GM21717 (cell line): ENCODE results near the gene CAMK1D.

ENCODE experiments used
- ATAC-seq: cut with Tn5 transposase; IDR thresholded peaks from one replicate; pipeline ENCODE4 v1.9.1; 2021; ENCODE audit warnings: mild to moderate bottlenecking, moderate library complexity; ENCODE audit not compliant: unreplicated experiment

Gene CAMK1D

DNA sequence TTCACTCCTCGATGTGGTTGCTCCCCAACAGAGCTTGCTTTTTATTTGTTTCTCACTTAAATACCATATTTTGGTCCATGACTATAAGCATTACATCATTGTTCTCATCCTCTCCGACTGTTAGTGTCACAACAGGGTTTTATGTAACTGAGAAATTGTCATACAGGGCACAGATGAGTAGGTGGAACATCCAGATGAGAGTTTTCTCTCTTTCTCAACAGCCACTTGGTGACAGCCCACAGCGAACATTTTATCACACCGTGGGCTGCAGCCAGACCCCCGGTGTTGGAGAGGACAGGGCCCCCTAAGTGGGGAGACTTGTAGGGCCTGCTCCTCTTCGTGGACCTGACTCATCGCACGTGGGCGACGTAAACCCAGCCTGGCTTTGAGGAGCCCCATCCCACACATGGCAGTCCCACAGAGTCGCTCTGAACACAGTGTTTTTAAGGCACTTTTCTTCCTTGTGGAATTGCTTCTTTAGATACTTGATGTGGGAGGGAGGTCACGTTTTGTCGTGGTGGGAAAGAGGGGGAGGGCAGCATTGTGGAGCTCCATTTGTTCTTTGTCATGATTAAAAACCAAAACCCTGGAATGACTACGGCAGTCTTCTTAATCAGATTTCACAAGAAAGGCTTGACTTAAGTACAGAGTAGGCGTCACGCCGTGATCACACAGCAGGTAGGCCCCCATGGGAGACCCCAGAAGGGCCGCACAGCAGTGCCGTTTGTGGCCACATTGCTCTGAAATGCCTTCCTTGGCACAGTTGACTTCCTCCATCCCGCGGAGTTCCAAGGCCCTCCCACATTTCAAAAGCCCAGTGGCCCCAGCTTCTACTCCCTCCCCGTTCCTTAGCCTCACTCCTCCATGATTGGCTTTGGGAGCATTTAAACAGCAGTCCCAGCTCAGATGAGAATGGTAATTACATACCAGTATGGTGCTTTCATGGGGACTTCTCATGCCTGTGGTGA, 431.6 kb downstream of the CAMK1D start:
- no peak for ATAC-seq

DNA sequence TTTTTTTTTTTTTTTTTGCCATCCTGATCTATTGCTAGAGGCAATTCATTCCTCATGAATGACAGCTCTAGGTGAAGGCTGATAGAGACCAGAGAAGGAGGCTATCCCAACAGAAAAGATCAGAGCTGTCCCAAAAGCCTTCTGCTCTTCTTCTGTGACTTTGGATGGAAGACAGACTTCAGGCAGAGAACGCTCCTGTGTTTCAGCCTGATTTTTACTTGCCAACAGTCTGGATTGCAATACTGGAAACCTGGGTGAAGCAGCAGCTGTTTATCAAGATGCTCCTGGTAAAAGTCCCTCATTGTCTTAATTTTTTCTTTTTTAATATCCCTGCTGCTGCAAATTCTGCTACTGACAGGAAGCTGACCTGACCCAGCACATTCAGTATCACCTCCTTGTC, 432.6 kb downstream of the CAMK1D start:
- no peak for ATAC-seq

DNA sequence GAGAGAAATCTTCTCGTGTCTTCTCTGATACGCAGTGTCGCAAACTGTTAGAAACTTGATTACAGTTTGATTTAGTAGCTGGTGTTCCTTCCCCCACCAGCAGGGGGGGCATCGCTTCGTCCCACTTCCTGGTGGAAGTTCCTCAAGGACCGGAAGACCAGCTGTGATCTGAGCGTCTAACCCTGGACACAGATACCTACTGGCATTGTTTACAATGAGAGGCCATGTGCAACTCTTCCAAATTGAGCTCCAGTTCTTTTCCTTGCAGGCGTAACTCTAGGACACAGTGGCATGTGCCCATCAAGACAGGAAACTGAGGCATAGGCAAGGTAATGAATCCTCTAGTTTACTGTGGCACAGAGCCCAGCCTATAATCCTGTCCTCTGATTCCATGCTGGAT, 433.2 kb downstream of the CAMK1D start:
- no peak for ATAC-seq

DNA sequence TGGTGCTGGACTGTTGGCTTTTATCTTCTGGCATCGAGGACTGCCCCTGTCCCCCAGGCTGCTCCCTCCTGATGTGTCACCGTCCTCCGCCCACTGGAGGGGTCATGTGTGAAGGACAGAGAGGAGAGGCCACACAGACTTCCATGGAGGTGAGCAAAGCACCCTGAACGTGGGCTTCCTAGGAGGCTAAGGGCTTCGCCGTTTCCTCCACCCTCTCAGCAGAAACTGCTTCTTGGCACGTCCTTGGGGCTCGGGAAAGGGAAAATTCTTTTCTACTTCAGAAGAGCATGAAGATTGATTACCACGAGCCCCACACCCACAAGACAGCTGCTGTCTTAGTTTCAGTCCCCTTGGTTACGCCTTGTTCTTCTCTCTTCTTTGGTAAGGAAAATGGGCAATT, 433.9 kb downstream of the CAMK1D start:
- no peak for ATAC-seq

DNA sequence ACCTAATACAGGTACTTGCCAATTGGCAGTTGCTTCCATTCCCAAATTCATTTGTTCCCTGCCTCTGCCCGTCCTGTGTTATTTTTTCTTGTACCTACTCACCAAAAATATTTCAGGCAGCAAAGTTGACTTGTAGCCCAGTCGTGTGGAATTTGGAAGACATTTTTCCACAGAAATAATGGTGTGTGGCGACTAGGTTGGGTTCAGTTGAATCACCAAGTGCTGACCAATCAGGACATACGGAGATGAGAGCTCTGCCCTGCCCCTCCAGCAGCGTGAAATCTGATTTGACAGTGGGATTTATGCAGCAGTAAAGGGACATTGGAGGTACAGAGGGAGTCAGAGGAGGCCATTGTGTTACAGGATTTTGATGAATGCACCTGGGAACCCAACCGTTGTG, 435.3 kb downstream of the CAMK1D start:
- no peak for ATAC-seq

DNA sequence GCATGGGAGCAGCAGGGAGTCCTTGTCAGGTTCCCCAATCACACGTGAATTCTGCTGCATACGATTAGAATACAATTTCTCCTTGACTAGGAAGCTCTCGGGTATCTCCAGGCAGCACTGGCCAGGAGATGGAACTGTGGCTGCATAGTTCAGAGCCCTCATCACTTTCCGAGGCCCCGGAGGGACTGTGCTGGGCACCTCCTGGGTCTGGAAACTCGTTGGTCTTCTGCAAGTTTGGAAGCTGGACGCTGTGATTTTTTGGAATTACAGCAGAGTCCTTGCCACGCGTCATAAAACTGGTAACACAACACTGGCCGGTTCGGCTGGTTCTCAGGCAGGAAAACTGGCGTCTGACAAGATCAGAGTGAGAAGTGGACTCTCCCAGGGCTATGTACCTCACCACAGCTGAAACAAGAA, 436.1 kb downstream of the CAMK1D start:
- ATAC-seq = no peak

DNA sequence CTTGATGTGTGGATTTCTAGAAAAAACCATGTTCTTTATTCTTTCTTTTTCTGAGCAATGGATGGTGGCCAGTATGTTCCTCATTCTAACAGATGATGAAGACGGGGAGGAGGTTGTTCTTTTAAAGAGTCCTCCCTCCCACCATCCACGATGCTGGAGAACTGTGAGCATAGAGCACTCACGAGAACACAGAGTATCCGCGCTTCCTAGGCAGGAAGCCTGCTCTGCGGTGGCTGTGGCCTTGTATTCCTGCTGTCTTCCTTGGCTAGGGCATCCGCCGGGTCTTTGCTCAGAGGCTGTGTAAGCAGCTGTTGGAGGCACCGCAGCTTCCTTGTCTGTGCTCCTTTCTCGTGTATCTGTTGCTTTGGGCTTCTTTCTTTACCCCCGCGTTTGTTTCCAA, 437.9 kb downstream of the CAMK1D start:
- ATAC-seq = no peak

DNA sequence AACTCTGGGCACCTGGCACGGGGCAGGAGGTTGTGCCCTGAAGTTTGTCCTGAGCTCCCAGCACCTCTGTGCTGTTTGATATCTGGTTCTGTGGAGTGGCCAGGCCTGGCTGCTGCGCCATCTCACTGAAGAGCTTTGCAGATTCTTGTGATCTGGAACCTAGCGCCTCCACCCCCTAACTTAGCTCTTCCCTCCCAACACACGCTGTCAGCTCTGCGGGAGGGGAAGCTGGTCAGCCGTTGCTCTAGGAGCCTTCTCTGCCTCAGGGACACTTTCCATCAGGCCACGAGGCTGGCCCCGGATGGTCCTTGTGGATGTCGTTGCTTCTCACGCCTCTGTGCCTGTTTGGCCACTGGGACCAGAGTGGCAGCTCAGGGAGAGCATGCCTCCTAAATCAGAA, 438.9 kb downstream of the CAMK1D start:
- ATAC-seq = no peak

DNA sequence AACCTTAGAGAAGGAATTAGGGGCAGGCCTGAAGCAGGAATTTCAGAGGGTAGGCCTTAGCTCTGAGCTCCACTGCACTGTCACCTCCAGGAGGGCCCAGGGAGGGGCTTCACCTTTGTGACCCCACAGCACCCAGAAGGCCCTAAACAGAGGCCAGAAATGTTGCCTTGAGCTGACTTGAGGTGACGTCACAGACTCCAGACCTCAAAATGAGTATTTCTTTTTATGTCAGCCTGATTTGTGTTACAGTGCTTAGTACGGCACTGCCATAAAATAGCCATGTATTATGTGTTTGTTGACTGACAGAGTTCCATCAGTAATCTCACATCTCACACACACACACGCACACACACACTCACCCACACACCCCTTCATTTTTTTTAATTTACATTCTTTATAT, 440.9 kb downstream of the CAMK1D start:
- ATAC-seq = no peak

DNA sequence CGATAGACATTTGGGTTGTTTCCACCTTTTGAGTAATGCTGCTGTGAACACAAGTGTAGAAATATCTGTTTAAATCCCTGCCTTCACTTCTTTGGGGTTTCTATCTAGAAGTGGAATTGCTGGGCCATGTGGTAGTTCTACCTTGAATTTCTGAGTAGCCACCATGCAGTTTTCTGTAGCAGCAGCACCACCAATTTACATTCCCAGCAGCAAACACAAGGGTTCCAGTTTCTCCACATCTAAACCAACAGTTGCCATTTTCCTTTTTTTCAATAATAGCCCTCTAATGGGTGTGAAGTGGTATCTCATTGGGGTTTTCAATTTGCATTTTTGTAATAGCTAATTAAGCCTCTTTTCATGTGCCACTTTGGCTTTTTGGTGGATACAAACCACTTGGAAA, 442.4 kb downstream of the CAMK1D start:
- ATAC-seq = no peak

DNA sequence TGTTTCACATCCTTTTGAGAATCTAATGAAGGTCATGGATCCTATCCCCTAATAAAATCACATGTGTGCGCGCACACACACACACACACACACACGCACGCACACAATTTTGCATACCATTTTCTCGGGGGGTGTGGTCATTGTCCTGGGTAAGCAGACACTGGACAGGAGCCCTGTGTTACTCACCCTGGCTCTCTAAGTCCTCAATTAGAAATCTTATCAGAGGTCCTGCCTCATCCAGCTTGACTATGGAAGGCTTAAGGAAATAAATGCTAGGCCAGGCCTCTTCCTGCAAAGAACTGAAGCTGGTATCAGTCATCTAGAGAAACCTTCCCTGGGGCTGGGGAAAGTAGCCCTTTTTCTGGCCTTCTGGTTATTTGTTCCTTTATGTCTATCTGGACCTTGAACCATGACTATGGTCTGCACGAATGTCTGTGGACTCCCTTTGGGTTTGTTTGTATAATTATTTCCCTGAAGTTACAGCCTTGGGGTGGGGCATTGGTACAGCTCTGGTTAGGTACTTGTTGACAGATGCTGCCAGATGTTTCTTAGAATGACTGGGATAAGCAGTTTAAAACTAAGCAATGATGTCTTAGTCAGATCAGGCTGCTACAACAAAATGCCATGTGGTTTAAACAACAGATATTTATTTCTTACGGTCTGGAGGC, 443.7 kb downstream of the CAMK1D start:
- ATAC-seq = no peak

DNA sequence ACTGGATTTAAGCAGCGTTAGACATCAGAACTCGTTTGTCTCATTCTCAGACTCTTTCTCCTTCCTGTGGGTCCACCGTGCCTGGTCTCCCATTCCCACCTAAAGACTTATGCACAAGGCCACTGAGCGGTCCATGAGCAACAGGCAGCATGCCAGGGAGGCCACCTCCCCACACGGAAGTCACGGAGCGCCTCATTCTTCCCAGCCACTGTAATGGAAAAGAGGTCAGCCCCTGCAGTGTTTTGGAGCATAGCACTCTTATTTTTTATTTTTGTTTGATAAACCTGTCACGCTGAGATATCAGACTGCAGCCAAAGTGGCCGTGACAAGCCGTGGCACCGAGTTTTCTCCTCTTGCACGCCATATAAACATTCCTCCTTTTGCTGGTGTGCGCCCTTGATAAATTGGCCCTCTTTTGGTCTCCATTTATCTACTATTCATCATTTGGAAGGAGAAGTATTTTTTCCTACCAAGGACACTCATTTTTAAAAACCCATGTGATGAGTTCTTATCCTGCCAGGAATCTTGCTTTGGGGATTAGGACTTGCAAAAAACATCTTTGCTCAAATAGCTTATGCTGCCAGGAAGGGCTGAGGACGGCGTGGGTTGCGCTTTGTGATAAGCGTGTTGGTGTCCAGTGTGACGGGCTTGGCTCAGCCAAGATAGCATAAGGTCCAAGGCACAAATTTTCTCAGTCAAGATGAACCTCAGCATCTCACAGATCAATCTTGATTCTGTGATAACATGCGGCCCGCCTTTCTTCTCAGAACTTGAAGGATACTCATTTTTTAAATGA, 446.2 kb downstream of the CAMK1D start:
- no peak for ATAC-seq

DNA sequence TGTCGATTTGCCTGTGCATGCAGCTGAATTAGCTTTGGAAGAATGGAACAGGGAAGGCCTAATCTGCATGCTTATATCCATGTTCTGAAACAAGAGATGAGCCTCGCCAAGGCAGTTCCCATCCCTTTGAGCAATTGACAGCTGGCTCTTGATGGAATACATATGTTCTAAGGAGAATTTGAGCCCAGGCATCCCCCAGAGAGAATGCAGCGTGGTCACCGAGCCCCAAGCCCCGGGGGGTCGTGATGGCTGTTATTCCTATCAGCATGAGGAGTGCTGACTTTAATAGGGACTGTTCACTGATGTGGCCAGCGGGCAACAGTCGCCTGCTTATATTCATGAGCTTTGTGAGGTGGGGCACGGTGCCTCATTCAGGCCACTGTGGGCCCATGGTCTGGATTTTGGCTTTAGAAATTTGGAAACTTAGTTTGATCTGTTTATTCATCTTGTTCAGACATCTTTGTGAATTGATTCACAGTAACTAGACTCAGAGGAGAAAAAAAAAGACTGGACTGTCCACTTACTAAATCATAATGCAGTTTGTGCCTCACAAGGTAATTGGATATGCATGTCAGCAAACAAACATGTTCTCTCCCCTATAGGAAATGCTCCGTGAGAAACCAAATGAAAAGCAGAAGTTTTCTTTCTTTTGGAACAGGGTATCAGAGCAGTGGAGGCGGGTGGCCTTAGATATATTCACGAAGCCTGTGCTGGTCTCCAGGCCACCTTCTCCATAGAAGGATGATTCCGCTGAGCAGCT, 447.2 kb downstream of the CAMK1D start:
- ATAC-seq = no peak

DNA sequence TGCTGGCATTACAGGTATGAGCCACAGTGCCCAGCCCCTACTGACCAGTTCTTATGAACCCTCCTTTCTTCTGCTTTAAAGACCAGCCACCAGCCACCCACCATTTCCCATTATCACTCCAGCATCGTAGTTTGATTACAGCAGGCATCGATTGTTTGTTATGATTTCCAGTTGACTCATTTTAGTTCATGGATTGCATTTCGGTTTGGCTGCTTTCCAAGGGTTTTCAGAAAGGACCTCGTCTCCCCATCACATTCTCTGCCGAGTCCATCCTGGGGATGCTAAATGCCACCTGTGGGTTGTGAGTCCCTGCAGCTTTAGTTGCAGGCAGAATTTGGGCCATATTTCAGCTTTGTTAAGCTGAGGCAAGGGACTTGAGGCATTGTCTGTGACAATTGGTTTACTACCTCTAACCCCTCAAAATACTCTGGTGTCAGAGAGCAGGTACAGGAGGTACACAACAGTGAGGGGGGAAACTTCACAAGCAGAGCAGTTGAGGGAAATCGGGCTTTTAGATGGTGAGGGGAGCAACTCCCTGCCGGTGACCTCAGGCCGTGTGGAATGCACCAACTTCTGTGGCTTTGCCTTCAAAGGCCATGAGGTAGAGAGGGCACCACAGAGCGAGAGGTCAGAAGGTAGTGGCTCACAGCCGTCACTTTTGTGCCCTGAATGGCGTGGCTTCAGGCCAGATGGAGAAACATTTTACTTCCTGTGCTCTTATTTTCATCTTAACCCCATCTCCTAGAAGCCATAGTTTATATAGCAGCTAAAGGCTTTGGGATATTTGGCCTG, 448.3 kb downstream of the CAMK1D start:
- ATAC-seq = no peak

DNA sequence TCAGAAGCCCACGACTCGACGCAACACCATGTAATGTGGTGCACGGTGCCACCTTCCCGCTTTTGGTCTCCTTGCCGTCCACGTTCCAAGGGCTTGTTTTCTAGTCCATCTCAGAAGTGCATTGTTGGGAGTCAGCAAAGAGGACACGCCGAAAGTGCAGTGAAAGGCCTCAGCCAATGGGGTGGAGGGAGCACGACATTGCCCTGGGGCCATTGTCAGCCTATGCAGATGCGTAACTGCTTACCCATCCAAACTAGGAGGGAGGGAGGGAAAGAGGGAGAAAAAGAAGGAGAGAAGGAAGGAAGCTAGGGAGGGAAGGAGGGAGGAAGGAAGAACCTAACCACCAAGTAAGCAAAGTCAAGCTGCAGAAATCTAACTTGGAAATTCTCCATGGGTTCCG, 449.8 kb downstream of the CAMK1D start:
- ATAC-seq = no peak

DNA sequence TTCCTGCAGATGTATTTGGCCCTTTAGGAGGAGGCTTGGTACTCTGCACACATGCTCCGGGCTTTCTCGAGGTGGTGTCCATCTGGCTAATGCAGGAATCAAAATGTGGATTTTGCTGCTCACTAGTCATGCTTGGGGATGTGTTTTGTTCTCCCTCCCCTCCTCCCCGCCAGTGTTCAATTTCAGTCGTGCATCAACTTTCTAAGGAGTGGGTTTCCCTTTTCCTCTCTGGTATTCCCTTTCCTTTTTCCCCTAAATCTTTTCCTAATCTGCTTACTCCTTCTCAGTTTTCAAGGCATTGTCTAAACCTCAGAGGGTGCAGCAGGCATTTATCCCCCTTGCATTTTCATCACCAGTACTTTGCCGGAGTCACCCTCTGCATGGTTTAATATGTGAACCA, 450.4 kb downstream of the CAMK1D start:
- ATAC-seq = no peak

DNA sequence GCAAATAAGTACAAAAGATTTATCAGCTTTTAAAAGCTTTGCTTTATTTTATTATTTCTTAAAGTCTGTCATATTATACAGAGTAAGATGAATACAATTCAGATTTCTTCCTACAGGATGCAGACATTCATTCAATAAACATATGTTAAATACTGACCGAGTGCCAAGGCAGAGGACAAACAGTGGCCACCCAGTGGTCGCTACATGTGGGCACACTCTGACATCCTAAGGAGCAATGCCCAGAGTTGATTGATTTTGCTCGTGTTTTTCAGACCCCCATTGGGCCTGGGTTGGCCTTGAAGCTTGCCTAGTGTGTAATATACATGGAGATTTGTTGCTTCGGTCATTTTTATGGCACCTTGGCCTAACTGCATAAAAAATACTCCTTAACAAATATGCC, 451.0 kb downstream of the CAMK1D start:
- ATAC-seq = no peak

DNA sequence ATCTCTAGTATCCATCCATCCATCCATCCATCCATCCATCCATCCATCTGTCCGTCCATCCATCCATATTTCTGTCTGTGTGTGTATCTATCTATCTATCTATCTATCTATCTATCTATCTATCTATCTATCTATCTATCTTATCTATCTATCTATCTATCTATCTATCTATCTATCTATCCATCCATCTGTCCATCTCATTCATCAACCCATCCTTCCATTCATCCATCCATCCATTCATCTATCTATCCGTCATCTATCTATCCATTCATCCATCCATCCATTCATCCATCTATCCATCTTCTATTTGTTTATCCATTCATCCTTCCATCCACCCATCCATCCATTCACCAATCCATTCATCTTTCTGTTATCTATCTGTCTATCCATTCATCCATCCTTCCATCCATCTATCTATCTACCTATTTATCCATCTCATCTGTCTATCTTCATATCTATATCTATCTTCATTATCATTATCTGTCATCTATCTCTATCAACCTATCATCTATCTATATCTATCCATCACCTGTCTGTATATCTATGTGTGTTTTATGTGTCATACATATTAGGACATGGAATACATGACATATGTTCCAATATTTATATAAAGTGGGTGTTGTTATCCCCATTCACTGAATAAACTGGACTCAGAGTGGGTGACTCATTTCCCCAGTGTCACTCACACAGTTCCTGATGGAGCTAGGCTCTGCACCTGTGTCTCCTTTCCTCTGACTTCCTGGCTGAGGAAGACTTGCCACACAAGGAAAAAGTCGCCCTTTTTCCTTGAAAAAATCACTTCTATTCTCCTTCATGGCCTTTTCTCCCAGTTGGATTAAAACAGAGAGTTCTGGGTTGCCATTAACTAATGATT, 452.1 kb downstream of the CAMK1D start:
- ATAC-seq = no peak

DNA sequence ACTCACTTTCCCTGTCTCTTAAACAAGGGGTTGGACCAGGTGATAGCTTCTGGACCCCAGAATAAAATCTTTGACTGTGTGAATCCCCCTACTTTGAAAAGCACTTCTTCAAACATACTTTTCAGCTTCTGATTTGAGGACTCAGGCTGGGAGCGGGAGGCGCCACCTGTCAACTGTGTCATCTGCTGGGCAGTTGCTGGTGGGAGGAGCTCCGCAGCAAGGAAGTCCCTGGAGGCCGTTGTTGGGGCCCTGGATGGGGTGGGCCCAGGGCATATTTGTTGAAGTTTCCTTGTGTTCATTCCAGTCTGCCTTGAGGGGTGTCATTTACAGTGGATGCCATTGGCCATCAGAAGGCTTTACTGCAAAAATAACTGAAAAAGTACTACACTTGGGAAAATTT, 454.4 kb downstream of the CAMK1D start:
- ATAC-seq = no peak
